ENCODE measurements around the gene VRK2.
"Not testable (repeated sequence)": the region's sequence is repeated elsewhere in the genome, so short reads cannot be mapped to it uniquely, and the experiment has no call there.

The VRK2 gene

DNA sequence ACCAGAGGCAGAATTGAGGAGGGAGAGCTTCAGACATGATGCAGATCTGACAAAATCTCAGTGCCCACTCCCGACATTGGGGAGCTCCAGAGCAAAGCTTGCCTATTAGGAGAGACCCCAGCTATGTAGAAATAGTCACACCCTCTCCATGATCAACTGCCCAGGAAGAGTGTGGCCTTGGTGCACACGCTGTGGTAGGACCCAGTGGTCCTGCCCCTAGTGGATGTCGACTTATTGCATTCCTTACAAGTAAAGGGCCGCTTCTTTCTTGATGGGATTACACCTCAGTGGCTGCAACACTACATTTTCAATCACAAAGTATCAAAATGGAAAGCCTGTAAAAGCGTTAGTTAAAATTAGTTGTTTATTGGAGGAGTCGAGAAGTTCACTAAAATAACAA lies 64.2 kb downstream of the VRK2 start:
- FAIRE-seq = no peak

DNA sequence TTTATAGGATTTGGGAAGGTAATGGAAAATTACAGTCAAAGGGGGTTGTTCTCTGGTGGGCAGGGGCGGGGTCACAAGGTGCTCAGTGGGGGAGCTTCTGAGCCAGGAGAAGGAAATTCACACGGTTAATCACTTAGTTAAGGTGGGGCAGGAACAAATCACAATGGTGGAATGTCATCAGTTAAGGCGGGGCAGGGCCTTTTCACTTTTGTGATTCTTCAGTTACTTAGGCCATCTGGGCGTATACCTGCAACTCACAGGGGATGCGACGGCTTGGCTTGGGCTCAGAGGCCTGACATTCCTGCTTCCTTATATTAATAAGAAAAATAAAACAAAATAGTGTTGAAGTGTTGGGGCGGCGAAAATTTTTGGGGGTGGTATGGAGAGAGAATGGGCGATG lies 67.0 kb downstream of the VRK2 start:
- not testable (repeated sequence) for FAIRE-seq

DNA sequence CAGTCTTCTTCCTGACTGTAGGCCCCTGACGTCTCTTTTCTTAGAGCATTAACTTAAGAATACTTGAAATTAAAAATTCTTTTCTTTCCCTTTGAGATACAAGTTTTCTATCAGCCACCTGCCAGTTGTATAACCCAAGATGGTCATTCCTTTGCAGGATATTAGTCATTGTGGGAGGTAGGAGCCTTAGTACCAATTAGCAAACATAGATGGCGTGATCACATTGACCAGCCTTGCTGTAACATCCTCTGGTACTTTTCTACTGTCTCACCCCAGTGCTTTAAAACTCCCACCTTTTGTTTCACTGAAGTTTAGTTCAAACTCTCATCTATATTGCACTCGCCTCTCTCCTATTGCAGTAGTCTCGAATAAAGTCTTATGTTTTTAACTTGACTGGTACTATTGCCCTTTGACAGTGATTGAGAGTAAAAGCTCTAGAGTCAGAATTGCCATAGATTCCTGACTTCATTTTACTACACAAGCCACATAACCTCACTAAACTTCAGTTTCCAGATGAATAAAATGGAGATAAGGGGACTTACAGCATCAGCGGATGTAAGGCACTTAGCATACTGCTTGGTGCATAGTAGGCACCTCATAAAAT lies 74.1 kb downstream of the VRK2 start:
- FAIRE-seq = no peak

- no peak for FAIRE-seq
Measured at GRCh38 chr2:58122040-58122439, 75.4 kb downstream of the VRK2 start.

GRCh38 chr2:58122540-58122939 lies 75.9 kb downstream of the VRK2 start:
- no peak for FAIRE-seq

GRCh38 chr2:58127111-58127510 lies 80.5 kb downstream of the VRK2 start:
- no peak for FAIRE-seq

GRCh38 chr2:58130238-58130637 lies 83.6 kb downstream of the VRK2 start:
- no peak for FAIRE-seq

GRCh38 chr2:58131191-58132011 lies 84.8 kb downstream of the VRK2 start:
- FAIRE-seq = peak; percentile 72

GRCh38 chr2:58133395-58133794 lies 86.8 kb downstream of the VRK2 start:
- FAIRE-seq = no peak

DNA sequence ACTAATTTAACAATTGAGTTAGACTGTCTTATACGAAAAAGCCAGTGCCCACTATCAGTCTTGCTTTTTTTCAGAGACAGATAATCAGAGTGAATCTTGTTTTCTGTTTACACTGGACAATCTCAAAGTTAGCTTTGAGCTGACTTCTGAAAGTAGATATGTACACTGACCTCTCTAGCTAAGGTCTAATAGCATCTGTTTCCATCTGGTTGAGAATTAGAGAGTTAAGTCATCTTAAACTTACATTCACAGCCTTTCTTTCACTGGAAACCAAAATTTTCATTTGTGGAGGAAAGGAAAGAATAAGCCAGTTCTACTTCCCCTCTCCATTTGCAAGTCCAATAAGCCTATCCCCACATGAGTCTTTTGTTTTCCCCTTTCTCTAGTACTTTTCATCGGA lies 89.3 kb downstream of the VRK2 start:
- FAIRE-seq = no peak

GRCh38 chr2:58137221-58137620 lies 90.6 kb downstream of the VRK2 start:
- no peak for FAIRE-seq

GRCh38 chr2:58137856-58138255 lies 91.2 kb downstream of the VRK2 start:
- no peak for FAIRE-seq

- FAIRE-seq = no peak
Measured at GRCh38 chr2:58138396-58139030, 91.9 kb downstream of the VRK2 start.

GRCh38 chr2:58140508-58141072 lies 94.0 kb downstream of the VRK2 start:
- FAIRE-seq = no peak

DNA sequence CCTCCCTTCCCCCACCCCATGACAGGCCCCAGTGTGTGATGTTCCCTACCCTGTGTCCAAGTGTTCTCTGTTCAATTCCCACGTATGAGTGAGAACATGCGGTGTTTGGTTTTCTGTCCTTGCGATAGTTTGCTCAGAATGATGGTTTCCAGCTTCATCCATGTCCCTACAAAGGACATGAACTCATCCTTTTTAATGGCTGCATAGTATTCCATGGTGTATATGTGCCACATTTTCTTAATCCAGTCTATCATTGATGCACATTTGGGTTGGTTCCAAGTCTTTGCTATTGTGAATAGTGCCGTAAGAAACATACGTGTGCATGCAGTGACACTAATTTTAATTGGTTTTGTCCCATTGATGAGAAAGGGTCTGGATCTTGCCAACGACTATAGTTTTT lies 99.2 kb downstream of the VRK2 start:
- not testable (repeated sequence) for FAIRE-seq

DNA sequence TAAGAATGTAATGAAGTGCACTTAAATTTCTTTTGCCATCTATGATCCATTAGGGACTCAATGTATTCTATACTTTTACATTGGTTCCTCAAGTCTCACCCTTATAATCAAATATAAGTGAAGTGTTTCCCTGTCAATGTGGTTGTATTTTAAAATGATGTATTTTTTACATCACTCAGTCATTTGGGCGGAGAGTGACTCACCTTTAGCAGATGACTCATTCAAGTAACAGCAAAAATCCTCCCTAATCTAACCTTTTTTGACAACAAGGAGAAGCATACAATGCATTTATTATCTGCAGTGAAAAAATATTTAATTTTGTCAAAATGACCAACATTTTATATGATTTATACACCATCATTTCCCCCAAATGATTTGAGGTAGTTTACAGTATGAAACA lies 100.1 kb downstream of the VRK2 start:
- no peak for FAIRE-seq

DNA sequence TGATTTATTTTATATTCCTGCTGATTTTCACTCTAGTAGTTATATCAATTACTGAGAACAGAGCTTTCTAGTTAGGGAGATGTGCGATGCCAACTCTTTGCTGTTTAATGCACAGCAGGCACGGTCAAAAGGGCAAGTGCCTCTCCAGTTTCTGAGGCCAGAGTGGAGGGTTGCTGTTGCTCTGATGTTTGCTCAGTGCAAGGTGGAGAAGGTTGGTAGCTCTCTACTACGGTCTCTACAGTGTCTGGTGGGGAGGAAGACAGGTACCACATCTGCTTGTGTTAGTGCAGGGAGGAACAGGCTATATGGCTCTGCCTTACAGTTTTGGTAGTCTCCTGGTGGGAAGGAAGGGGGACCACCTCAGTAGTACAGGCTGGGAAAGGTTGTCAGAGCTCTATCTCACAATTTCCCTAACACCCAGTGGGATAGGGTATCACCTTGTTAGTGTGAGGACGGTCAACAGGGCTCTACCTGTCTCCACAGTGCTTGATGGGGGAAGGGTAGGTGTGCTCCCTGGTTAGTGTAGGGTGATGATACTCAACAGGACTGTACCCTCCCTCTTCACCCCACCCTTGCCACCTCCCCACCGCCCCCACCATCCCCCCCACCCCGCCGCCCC lies 108.7 kb downstream of the VRK2 start:
- no peak for FAIRE-seq

DNA sequence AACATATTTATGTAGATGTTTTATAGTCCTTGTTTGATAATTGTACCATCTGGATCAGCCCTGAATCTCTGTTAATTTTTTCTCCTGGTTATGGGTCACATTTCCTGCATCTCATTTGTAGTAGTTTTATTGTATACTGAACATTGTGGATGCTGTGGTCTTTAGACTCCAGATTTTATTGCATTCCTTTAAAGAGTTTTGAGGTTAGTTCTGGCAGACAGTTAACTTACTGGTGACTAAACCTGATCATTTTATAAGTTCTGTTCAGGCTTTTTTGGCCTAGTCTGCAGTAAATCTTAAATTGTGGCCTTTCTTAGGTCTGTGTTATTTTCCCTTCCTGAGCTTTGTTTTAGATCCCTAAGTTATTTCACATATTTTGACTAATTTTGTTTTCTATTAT lies 110.2 kb downstream of the VRK2 start:
- FAIRE-seq = peak; percentile 80

DNA sequence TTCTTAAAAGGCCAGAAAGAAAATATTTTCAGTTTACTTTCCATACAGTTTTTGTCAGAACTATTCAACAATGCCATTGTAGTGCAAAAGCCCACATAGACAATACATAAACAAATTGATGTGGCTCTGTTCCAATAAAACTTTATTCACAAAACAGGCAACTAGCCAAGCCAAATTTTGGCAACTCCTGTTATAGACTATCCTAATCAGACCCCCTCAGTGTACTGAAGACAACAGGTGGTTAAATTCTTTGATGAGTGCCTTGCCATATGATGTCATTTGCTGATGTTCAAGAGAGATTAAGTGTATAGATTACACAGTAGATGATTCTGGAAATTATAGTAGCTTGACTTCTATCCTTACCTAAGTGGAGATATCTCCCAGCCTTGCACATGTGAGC lies 111.1 kb downstream of the VRK2 start:
- FAIRE-seq = no peak

GRCh38 chr2:58158481-58158880 lies 111.9 kb downstream of the VRK2 start:
- no peak for FAIRE-seq

DNA sequence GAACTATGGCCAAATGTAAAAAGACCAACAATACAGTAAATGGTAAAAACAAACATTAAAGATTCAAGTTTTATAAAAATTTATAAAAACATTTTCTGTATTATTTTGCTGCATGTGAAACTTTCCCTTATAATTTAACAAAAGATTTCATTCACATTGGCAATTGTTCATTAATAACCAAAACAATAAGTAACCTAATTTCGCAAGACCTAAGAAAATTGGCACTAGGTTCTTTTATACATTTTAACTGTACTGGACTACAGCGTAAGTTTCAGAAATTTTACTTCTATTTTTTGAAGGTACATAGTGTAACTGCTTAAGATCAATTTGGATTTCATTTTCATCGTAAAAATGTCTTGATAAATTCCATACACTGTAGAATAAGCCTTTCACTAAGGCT lies 117.3 kb downstream of the VRK2 start:
- no peak for FAIRE-seq

DNA sequence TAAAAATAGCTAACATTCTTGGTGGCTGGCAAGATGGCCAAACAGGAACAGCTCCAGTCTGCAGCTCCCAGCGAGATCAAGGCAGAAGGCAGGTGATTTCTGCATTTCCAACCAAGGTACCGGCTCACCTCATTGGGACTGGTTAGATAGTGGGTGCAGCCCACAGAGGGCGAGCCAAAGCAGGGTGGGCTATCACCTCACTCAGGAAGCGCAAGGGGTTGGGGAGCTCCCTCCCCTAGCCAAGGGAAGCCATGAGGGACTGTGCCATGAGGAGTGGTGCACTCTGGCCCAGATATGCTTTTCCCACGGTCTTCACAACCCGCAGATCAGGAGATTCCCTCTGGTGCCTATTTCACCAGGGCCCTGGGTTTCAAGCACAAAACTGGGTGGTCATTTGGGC lies 121.5 kb downstream of the VRK2 start:
- not testable (repeated sequence) for FAIRE-seq

- not testable (repeated sequence) for FAIRE-seq
Measured at GRCh38 chr2:58169845-58170244, 123.2 kb downstream of the VRK2 start.

All from endometrium (tissue), 2 donors.